ENCODE measurements around the gene RAI1.

DNA sequence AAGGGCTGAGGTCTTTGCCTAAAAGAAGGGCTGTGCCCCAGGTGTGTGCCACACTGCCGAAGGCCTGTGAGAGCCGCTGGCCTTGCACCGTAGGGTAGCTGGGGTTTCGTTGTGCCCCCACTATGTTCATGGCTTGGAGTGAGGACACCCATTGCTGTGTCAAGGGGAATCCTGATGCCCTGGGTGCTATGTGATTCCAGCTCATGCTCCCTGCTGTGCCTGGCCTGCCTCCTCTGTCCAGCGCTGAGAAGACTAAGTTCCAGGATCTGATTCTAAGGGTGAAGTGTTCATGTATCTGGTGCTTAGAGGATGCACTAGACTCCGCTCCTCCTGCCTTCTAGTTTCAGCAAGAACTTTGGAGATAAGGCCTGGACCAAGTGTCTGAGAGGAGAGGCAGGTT is 108.2 kb downstream of the RAI1 start:
- TF ChIP-seq, protein P1, sequence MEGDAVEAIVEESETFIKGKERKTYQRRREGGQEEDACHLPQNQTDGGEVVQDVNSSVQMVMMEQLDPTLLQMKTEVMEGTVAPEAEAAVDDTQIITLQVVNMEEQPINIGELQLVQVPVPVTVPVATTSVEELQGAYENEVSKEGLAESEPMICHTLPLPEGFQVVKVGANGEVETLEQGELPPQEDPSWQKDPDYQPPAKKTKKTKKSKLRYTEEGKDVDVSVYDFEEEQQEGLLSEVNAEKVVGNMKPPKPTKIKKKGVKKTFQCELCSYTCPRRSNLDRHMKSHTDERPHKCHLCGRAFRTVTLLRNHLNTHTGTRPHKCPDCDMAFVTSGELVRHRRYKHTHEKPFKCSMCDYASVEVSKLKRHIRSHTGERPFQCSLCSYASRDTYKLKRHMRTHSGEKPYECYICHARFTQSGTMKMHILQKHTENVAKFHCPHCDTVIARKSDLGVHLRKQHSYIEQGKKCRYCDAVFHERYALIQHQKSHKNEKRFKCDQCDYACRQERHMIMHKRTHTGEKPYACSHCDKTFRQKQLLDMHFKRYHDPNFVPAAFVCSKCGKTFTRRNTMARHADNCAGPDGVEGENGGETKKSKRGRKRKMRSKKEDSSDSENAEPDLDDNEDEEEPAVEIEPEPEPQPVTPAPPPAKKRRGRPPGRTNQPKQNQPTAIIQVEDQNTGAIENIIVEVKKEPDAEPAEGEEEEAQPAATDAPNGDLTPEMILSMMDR (conservative IDR thresholded peaks at IDR 0.05) = no peak
- TF ChIP-seq EZH2 (IDR thresholded peaks at IDR 0.05; ENCODE audit: low read depth) = no peak

All from PC-9 (cell line).